ENCODE data around the gene AK1. TPM values are rescaled to one million over a fixed set of nuclear protein-coding genes. Genes with fewer than 3 reads are reported as not detected.

The AK1 gene
- total and polyA plus RNA-seq, 9 of the 15 experiments (the other 6 are each of a cell fraction or from before 2014, with no cell fraction given): 10.1 to 71.8 (median 39.0) TPM

DNA sequence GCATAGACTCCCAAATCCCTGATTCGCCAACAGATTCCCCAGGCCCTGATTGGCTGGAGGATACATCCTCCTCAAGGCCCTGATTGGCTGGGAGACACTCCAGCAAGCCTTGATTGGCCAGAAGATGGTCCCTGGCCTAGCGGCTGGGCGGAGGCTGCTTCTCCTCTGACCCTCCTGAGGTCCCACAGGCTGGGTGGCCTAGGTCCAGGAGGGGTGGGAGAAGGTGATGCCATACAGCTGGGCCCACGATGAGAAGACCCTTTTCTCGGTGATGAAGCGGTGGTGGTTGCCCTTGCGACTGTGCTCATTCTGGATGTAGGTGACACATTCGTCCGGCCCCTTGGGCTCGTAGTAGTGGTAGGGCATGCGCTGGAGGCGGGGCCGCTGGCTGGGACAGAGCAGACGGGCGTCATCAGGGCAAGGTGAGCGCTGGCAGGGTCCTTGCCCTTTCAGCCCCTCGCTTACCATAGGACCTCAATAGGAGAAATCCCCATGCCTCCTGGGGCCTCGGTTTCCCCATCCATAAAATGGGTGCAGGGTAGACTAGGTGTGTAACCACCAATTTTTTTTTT lies 9.0 kb upstream of the AK1 start (continued):
- TF ChIP-seq CTCF (IDR thresholded peaks at IDR 0.05 in 2 of 3, conservative IDR thresholded peaks at IDR 0.05 in 1 of 3; ENCODE audit: insufficient read depth in 2 of 3, low read depth in 1 of 3, low read length in 3 of 3) (no peak), ZNF274 (IDR thresholded peaks at IDR 0.05; ENCODE audit: borderline replicate concordance, low read depth, low read length) (no peak), ESRRB (CRISPR knock-in tag; IDR thresholded peaks at IDR 0.05; ENCODE audit: borderline replicate concordance) (no peak), SAFB (IDR thresholded peaks at IDR 0.05; ENCODE audit: borderline replicate concordance, low read depth, low read length) (no peak), ZNF785 (CRISPR knock-in tag; IDR thresholded peaks at IDR 0.05) (no peak), ADNP (tag; IDR thresholded peaks at IDR 0.05) (peak; percentile 88), NR2C1 (IDR thresholded peaks at IDR 0.05) (no peak), NR2C1 (tag; IDR thresholded peaks at IDR 0.05) (no peak), VEZF1 (CRISPR knock-in tag; IDR thresholded peaks at IDR 0.05) (no peak), ELF4 (CRISPR knock-in tag; IDR thresholded peaks at IDR 0.05) (no peak), RB1 (IDR thresholded peaks at IDR 0.05; ENCODE audit: low read depth) (no peak), ZNF764 (CRISPR knock-in tag; IDR thresholded peaks at IDR 0.05; ENCODE audit: low read depth) (no peak), ZNF253 (CRISPR knock-in tag; conservative IDR thresholded peaks at IDR 0.05) (no peak), E2F6 (IDR thresholded peaks at IDR 0.05; ENCODE audit: borderline replicate concordance in 1 of 2, extremely low read depth in 1 of 2, insufficient read depth in 1 of 2, insufficient read length in 1 of 2, low read depth in 1 of 2, low read length in 1 of 2, poor library complexity in 1 of 2, severe bottlenecking in 1 of 2) (no peak), HOXB6 (CRISPR knock-in tag; IDR thresholded peaks at IDR 0.05; ENCODE audit: borderline replicate concordance) (no peak), SIN3B (IDR thresholded peaks at IDR 0.05; ENCODE audit: low read depth) (no peak), USF1 (CRISPR knock-in tag; IDR thresholded peaks at IDR 0.05) (no peak)
- TF ChIP-seq, protein P1, sequence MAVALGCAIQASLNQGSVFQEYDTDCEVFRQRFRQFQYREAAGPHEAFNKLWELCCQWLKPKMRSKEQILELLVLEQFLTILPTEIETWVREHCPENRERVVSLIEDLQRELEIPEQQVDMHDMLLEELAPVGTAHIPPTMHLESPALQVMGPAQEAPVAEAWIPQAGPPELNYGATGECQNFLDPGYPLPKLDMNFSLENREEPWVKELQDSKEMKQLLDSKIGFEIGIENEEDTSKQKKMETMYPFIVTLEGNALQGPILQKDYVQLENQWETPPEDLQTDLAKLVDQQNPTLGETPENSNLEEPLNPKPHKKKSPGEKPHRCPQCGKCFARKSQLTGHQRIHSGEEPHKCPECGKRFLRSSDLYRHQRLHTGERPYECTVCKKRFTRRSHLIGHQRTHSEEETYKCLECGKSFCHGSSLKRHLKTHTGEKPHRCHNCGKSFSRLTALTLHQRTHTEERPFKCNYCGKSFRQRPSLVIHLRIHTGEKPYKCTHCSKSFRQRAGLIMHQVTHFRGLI (CRISPR knock-in tag; IDR thresholded peaks at IDR 0.05): no peak
